Brain pericyte (primary cell): ENCODE results near the gene ACP2.
"Not testable (repeated sequence)": the region's sequence is repeated elsewhere in the genome, so short reads cannot be mapped to it uniquely, and the experiment has no call there.

Experiments
- DNase-seq: peaks from one replicate; pipeline ENCODE4 v3.0.0-alpha.2; 2012; ENCODE audit warnings: low read depth, low spot score

Gene ACP2

GRCh38 chr11:47204637-47204989 is 44.0 kb downstream of the ACP2 start:
- DNase-seq, result no peak

DNA sequence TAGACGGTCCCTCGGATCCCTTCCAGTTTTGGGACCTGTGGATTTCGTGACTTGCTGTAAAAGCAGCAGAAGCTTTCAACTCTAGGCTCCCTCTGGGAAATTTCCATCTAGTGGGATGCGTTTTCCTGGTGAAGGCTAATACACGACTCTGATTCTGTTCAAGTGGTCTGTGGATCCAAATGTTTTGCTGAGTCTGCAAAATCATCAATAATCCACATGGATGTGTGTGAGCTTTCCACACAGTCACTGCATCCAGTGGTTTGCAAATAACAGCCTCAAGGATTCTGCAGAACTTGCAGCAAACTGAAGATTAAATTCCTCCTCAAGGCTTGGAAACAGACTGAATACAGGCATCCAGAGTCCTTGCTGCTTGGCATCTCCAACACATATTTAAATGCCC is 46.0 kb downstream of the ACP2 start:
- no peak for DNase-seq

DNA sequence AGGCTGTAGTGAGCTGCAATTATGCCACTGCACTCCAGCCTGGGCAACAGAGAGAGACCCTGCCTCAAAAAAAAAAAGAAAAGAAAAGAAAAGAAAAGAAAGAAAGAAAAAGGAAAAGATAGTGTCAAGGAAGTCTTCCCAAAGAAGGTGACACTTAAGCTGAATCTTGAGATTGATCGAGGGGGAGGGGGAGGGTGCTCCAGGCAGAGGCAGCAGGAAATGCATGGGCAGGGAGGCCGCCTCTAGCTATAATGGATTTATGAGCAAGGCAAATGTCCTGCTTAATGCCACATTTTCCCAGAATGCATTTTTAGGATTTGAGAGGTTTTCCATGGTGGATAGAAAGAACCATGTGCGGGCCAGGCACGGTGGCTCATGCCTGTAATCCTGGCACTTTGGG is 47.6 kb downstream of the ACP2 start:
- DNase-seq, result no peak

GRCh38 chr11:47198161-47198560 is 50.5 kb downstream of the ACP2 start:
- DNase-seq, result not testable (repeated sequence)

- DNase-seq, result no peak
Observed at GRCh38 chr11:47192111-47192510, 56.5 kb downstream of the ACP2 start.

DNA sequence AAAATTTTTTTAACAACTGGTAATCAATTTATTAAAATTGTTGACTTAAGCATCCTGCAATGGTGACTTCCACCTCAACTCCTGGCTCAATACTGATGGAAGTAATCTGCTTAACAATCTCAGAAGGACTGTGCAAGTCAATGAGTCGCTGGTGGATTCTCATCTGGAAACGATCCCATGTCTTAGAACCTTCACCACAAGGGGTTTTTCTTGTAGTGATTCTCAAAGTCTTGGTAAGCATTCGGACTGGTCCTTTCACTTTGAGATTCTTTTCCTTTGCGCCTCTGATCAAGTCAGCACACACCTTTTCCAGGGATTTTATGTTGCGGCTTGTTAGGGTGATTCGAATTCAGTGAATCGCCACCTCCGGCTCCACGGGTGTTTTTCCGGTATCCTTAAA is 57.5 kb downstream of the ACP2 start:
- DNase-seq, result not testable (repeated sequence)
